WTC11 (cell line): ENCODE results near the gene RPL34.

Experiments used
- ATF1 ChIP-seq: sonication (generic); formaldehyde crosslinking; IDR thresholded peaks from 2 replicates; pipeline ENCODE4 v1.8.1; 2023; ENCODE audit warnings: mild to moderate bottlenecking, moderate library complexity, missing genetic modification reagents
- ATF6 ChIP-seq: sonication (generic); formaldehyde crosslinking; IDR thresholded peaks from 2 replicates; pipeline ENCODE4 v1.8.1; 2023; ENCODE audit warnings: mild to moderate bottlenecking, missing genetic modification reagents
- CBFB ChIP-seq: sonication (generic); formaldehyde crosslinking; IDR thresholded peaks from 2 replicates; pipeline ENCODE4 v1.8.1; 2022; ENCODE audit warnings: mild to moderate bottlenecking, low read depth, missing genetic modification reagents
- CREM ChIP-seq: sonication (generic); formaldehyde crosslinking; IDR thresholded peaks from 2 replicates; pipeline ENCODE4 v1.8.1; 2022; ENCODE audit warnings: mild to moderate bottlenecking, missing genetic modification reagents, moderate library complexity
- CTCF ChIP-seq: fragments of 200-600 bp; IDR thresholded peaks from 2 replicates; pipeline ENCODE4 v1.8.0; 2022; ENCODE audit warnings: antibody characterized with exemption
- ESRRA ChIP-seq: sonication (generic); formaldehyde crosslinking; IDR thresholded peaks from 2 replicates; pipeline ENCODE4 v1.8.1; 2022; ENCODE audit warnings: mild to moderate bottlenecking, missing genetic modification reagents, borderline replicate concordance
- ETV6 ChIP-seq: sonication (generic); formaldehyde crosslinking; IDR thresholded peaks from 2 replicates; pipeline ENCODE4 v1.8.1; 2022; ENCODE audit warnings: mild to moderate bottlenecking, missing genetic modification reagents
- FOXK1 ChIP-seq: sonication (generic); formaldehyde crosslinking; IDR thresholded peaks from 2 replicates; pipeline ENCODE4 v1.8.0; 2022; ENCODE audit warnings: mild to moderate bottlenecking, moderate library complexity, missing genetic modification reagents
- FOXP1 ChIP-seq: sonication (generic); formaldehyde crosslinking; IDR thresholded peaks from 2 replicates; pipeline ENCODE4 v1.8.0; 2022; ENCODE audit warnings: missing genetic modification reagents, mild to moderate bottlenecking, moderate library complexity, borderline replicate concordance
- MAX ChIP-seq: sonication (generic); formaldehyde crosslinking; IDR thresholded peaks from 2 replicates; pipeline ENCODE4 v1.8.0; 2022; ENCODE audit warnings: mild to moderate bottlenecking, missing genetic modification reagents
- MYBL2 ChIP-seq: sonication (generic); formaldehyde crosslinking; IDR thresholded peaks from 2 replicates; pipeline ENCODE4 v1.8.1; 2023; ENCODE audit warnings: mild to moderate bottlenecking, moderate library complexity, missing genetic modification reagents
- NR1H2 ChIP-seq: sonication (generic); formaldehyde crosslinking; IDR thresholded peaks from 2 replicates; pipeline ENCODE4 v1.9.0; 2021; ENCODE audit warnings: mild to moderate bottlenecking, moderate library complexity, missing genetic modification reagents
- TCF7 ChIP-seq: sonication (generic); formaldehyde crosslinking; IDR thresholded peaks from 2 replicates; pipeline ENCODE4 v1.8.0; 2022; ENCODE audit warnings: mild to moderate bottlenecking, low read depth, missing genetic modification reagents, moderate library complexity
- ZNF416 ChIP-seq: fragments of 250-450 bp; sonication (Bioruptor Pico); IDR thresholded peaks from 2 replicates; pipeline ENCODE4 v1.9.0; 2021; ENCODE audit warnings: mild to moderate bottlenecking, inconsistent platforms

- no peak for TF ChIP-seq ESRRA (CRISPR knock-in tag)
- TF ChIP-seq NR1H2 (CRISPR knock-in tag) = no peak
- TF ChIP-seq ZNF416 = no peak
- no peak for TF ChIP-seq CTCF
- no peak for TF ChIP-seq MAX (CRISPR knock-in tag)
- TF ChIP-seq ETV6 = no peak
- TF ChIP-seq CBFB = no peak
- TF ChIP-seq CREM (CRISPR knock-in tag) = no peak
- no peak for TF ChIP-seq MYBL2
- no peak for TF ChIP-seq FOXK1
- TF ChIP-seq FOXP1 (CRISPR knock-in tag) = no peak
- no peak for TF ChIP-seq TCF7 (CRISPR knock-in tag)
- no peak for TF ChIP-seq ATF6 (CRISPR knock-in tag)
- TF ChIP-seq ATF1 (CRISPR knock-in tag) = no peak
These were observed 840 bp upstream of the RPL34 start for GRCh38 chr4:108619372-108620100.
